GM13976 (cell line): ENCODE results near the gene ENO2.

Source experiments
- DNase-seq: peaks from one replicate; pipeline ENCODE4 v3.0.0; 2012; ENCODE audit warnings: low spot score
- in situ Hi-C: fragments of 300-500 bp; cut with MboI; formaldehyde crosslinking; loops from one replicate; pipeline ENCODE4 v1.12.0; 2022; ENCODE audit warnings: low sequenced_read_pairs, mixed read lengths, inconsistent platforms; ENCODE audit not compliant: unreplicated experiment
- TF ChIP-seq, protein P1 (sequence below): IDR thresholded peaks from 2 replicates; pipeline ENCODE4 v1.5.1; 2012; ENCODE audit warnings: borderline replicate concordance, mild to moderate bottlenecking; ENCODE audit not compliant: insufficient read depth; ENCODE audit errors: extremely low read depth, missing control alignments, control extremely low read depth

Gene ENO2

DNA sequence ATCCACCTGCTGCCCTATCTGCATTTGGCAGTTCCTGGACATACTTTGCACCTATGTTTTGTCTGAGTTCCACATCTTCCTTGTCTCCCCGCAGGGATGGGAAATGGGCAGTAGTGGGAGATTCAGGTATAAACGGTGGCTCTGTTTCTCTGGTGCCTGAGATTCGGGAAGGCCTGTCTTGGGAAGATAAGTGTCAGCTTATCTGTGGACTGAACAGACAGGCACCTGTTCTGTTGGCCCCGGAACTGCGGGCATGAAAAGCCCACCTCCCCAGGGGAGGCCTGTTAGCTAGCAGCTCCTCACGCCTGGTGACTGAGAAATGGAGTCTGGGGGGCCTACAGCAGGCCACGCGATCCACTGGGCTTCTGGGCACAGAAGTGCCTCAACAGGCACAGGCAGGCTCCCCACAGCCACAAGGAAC, 50.2 kb downstream of the ENO2 start:
- no peak for DNase-seq
- in situ Hi-C loops, result no loop called here
- TF ChIP-seq, protein P1, sequence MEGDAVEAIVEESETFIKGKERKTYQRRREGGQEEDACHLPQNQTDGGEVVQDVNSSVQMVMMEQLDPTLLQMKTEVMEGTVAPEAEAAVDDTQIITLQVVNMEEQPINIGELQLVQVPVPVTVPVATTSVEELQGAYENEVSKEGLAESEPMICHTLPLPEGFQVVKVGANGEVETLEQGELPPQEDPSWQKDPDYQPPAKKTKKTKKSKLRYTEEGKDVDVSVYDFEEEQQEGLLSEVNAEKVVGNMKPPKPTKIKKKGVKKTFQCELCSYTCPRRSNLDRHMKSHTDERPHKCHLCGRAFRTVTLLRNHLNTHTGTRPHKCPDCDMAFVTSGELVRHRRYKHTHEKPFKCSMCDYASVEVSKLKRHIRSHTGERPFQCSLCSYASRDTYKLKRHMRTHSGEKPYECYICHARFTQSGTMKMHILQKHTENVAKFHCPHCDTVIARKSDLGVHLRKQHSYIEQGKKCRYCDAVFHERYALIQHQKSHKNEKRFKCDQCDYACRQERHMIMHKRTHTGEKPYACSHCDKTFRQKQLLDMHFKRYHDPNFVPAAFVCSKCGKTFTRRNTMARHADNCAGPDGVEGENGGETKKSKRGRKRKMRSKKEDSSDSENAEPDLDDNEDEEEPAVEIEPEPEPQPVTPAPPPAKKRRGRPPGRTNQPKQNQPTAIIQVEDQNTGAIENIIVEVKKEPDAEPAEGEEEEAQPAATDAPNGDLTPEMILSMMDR, result no peak

GRCh38 chr12:6965026-6965661, 50.8 kb downstream of the ENO2 start:
- in situ Hi-C loops, result no loop called here
- TF ChIP-seq, protein P1, result peak; percentile 94
- DNase-seq, result peak; percentile 86

DNA sequence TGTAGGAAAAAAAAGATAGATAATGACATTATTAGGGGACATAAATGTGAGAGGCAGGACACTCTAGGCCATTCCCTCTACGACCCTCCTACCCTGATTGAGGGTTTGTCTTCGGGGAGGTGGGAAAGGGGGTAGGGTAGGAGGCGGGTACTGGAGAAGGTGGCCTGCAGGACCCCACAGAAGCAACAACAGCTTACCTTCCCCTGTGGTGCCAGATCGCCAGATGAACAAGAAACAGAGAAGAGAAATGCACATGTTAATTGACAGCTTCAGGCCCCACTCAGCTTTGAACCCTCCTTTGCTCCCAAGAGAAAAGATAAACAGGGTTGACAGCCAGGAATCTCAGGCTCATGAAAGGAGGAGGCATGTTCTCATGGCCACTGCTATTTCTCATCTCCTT, 51.3 kb downstream of the ENO2 start:
- TF ChIP-seq, protein P1, result no peak
- DNase-seq, result no peak
- in situ Hi-C loops, result no loop called here

- in situ Hi-C loops, result no loop called here
- no peak for DNase-seq
- TF ChIP-seq, protein P1, result no peak
Measured at GRCh38 chr12:6966351-6966750, 52.0 kb downstream of the ENO2 start.

DNA sequence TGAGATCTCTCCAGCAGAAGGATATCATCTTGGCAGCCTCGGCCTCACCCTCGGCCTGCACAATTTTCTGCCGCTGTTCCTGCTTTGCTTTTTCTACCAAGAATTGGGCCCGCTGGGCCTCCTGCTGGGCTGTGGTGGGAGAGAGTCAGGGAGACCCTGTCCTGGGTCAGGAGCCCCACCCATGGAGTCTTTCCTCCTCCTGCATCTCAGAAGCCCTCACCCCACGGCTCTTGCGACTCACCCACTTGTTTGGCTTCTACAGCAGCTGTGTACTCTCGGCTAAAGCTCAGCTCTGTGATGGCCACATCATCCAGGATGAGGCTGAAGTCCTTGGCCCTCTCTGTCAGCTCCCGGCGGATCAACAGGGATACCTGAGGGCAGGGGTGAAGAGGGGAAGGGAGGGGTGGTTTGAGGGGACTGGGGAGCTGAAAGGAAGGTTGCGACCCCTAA, 53.3 kb downstream of the ENO2 start:
- DNase-seq, result no peak
- in situ Hi-C loops, result no loop called here
- TF ChIP-seq, protein P1, result no peak

- no peak for DNase-seq
- TF ChIP-seq, protein P1, result no peak
- in situ Hi-C loops, result no loop called here
Measured at GRCh38 chr12:6968426-6968825, 54.0 kb downstream of the ENO2 start.
